ENCODE measurements around the gene CCM2.
"Not testable (repeated sequence)": the region's sequence is repeated elsewhere in the genome, so short reads cannot be mapped to it uniquely, and the experiment has no call there.

Gene CCM2

DNA sequence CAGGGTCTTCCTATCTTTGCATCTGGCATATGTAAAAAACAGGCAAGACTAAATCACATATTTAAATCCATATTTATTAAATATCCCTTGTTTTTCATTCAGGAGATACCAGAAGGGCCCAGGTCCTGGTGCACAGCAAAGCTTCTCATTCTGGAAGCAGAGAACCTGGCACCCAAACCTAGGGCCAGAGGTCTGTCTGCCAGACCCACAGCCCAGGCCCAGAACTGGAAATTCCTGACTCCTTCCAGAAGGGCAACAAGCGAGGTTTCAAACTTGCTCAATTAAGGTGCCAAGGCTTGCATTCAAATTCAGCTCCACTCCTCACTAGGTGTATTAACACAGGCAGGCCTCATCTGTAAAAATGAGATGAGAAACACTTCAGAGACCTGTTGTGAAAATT lies 17.0 kb upstream of the CCM2 start:
- no peak for DNase-seq

DNA sequence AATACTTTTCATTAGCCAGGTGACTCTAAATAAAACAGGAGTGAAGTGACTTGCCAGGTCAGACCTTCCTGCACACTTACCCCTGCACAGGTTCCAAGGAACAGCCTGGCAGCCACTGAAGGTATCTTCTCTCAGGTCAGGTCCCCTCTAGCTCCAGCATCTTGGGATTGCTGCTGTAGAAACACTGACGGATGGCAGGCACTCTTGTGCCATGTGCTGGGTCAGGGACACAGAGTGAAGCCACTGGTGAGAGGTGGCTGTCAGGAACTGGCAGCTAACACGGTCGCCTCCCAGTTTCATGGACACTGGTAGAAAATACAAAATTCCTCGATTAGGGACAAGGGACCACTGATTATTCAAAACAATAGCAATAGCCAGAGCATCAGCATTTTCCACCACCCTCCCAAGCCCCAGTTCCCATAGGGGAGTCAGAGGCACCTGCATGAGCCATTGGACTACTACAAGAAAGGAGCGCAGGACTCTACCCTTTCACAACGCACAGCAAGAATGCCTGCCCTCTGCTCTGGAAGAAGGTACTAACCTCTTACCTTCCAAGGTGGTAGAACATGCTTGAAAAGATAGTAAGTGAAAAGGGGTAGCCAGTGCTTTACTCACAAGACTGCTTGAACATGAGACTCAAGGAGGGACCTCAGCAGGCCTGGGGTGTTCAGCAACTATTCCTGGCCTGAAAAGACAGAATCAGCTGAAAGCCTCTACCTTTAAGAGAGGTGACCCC lies 16.1 kb upstream of the CCM2 start:
- DNase-seq = no peak

DNA sequence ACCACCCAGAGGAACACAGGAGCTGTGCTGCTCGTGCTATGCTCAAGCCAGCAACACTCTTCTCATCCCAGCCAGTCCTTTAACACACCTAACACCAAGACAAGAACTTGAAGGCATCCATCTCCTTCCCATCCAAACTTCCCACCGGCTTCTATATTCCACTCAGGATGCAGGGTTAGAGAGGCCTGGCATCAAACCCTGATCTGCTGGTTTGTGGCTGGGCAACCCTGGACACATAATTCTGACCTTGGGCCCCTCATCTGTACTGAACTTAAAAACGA lies 15.6 kb upstream of the CCM2 start:
- DNase-seq = no peak

DNA sequence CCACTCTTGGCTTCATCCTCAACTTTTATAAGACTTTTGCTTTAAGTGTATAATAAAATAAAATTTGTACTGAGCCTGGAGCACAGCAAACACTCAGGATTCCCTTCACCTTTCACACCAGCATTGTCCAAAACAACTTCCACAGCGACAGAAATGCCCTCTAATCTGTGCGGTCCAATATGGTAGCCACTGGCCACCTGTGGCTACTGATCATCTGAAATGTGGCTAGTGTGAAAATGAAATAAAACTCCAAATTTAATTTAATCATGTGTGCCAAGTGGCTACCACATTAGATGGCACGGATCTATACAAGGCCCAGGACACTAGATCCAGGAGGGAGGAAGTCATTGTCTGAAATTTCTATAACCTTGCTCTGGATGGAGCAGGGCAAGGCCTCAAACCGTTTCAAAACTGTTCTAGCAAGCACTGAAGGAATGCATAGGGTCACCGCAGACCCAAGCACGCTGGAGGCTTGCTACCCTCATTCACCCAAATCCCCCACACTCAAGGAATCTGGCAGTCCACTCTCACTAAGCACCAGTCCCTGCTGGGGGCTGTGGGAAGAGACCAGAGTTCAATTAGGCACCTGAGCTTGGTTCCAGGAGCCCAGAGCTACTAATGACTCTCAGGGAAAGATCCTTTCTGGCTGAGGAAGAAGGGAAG lies 14.8 kb upstream of the CCM2 start:
- no peak for DNase-seq

DNA sequence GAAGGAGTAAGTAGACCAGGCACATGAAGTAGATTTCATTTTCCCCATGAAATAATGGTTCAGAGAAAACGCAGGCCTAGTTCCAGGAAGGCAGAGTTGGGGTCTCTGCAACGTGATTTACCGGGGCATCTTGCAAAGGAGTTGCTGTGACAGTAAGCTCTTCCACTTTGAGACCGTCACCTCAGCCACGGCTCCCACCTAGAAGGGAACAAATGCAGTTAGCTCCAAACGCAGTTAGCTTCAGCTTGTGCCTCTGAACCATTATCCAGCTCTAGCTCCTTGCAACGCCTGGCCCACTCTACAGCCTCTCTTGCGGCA lies 14.1 kb upstream of the CCM2 start:
- DNase-seq = no peak

DNA sequence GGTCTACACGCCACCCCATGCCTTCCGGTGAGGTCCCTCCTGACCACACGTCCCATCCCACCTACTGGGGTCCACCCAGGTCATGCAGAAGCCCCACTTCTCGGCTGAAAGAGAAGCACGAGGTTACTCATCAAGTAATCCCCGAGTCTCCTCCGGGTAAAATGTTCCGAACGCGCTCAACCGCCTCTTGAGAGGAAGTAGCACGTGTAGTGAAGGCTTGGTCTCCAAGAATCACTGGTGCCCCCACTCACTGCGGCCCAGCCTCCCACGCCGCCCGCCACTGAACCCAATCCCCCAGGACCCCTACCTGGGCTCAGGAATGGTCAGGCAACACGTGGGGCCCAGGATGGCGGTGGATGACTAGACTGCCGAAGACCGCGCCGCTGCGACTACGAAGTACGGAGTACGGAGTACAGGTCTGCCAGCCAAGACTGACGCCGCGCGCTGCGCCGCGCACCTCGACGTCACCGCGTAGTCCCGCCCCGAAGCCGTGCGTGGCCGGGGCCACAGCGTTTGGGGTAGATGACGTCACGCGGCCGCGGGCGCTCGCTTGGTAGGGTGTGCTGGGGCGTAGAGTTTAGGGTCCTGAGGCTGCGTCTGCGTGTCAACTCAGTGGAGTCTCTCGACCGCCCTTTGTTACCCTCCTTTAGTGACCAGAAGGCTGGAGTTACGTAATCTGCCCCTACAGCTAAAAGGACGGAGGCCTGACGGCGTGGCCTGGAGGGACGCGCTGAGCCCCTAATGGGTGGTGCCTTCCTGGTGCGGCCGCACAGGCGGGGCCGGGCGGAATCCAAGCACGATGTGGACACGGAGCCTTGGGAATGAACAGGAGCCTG lies 13.6 kb upstream of the CCM2 start:
- DNase-seq = peak; percentile 94 to 95

DNA sequence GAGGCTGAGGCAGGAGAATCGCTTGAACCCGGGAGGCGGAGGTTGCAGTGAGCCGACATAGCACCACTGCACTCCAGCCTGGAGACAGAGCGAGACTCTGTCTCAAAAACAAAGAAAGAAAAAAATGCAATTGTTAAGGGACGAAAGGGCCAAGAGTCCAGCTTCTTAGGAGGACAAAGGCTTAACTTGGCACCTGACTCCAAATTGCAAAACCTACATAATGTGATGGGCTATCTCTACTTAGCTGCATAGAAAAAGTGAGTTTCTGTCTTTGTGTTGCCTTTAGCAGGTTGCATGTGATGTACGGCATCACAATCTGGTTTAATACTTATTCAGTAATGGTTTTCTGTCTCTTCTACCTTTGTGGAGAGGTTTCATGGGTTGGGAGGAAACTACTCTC lies 12.5 kb upstream of the CCM2 start:
- no peak for DNase-seq

DNA sequence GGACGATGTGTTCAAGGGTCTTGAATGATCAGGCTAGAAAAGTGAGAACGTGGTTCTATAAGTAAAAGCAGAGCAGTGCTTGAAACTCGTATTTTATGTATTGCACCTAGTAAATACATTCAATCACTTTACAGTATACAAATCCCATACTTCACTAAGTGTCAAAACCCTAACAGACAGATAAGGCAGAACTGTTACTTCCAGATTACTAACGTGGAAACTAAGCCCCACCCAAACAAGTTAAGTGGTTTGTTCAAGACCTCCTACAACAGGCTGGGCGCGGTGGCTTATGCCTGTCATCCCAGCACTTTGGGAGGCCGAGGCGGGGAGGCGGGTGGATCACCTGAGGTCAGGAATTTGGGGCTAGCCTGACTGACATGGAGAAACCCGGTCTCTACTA lies 12.0 kb upstream of the CCM2 start:
- DNase-seq = no peak

DNA sequence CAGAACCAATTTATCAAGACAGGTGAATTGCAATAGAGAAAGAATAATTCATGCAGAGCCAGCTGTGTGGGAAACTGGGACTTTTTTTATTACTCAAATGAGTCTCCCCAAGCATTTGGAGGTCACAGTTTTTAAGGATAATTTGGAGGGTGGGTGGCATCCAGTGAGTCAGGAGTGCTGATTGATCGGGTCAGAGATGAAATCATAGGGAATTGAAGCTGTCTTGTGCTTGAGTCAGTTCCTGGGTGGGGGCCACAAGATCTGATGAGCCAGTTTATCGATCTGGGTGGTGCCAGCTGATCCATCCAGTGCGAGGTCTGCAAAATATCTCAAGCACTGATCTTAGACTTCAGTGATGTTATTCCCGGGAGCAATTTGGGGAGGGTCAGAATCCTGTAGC lies 11.3 kb upstream of the CCM2 start:
- no peak for DNase-seq

DNA sequence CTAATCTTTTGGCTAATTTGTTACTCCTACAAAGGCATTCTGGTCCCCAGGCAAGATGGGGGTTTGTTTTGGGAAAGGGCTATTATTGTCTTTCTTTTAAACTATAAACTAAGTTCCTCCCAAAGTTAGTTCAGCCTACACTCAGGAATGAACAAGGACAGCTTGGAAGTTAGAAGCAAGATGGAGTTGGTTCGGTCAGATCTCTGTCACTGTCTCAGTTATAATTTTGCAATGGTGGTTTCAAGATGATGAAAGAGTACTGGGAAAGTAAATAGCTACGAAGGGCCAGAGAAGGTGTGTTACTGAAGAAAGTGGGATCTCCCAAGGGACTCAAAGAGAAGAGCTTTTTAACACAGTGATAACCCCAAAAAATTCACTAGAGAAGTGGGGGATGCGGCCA lies 10.9 kb upstream of the CCM2 start:
- DNase-seq = no peak

DNA sequence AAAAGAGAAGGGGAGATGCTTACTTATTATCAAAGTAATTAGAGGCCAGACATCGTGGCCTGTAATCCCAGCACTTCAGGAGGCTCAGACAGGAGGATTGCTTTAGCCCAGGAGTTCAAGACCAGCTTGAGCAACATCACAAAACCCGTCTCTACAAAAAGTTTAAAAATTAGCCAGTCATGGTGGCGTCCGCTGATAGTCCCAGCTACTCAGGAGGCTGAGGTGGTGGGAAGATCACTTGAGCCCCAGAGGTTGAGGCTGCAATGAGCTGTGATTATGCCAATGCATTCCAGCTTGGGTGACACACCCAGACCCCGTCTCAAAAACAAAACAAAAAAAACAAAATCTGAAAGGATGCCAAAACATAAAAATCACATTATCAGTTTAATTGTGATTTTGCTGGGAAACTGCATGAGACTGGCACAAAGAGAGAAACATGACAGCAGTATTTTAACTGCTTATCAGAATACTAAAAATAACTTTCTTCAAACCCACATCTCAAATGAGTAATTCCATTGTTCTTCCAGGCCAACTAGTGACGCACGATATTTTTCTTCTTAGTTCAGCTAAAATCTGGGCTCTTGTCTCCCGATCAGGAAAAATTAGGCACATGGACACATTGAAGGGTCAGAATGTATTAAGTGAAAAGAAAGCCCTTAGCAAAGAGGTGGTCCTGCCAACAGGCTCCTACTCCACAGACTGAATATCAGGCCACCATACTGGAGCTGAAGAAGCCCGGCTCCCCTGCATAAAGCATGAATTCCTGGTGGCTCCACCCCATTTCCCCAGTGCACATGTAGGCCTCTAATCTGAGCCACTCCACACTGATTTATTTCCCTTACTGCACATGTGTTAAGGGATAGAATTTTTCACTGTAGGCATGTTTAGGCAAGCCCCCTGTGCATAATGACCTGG lies 9.6 kb upstream of the CCM2 start:
- DNase-seq = no peak

DNA sequence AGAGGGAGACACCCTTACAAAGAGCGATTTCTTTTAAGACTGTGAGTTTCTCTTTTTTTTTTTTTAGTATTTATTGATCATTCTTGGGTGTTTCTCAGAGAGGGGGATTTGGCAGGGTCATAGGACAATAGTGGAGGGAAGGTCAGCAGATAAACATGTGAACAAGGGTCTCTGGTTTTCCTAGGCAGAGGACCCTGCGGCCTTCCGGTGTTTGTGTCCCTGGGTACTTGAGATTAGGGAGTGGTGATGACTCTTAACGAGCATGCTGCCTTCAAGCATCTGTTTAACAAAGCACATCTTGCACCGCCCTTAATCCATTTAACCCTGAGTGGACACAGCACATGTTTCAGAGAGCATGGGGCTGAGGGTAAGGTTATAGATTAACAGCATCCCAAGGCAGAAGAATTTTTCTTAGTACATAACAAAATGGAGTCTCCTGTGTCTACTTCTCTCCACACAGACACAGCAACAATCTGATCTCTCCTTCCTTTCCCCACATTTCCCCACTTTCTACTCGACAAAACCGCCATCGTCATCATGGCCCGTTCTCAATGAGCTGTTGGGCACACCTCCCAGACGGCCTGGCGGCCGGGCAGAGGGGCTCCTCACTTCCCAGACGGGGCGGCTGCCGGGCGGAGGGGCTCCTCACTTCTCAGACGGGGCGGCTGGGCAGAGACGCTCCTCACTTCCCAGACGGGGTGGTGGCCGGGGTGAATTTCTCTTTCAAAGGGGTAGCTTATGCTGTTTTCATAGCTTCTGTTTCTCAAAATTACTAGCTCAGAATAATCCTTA lies 7.8 kb upstream of the CCM2 start:
- not testable (repeated sequence) for DNase-seq

DNA sequence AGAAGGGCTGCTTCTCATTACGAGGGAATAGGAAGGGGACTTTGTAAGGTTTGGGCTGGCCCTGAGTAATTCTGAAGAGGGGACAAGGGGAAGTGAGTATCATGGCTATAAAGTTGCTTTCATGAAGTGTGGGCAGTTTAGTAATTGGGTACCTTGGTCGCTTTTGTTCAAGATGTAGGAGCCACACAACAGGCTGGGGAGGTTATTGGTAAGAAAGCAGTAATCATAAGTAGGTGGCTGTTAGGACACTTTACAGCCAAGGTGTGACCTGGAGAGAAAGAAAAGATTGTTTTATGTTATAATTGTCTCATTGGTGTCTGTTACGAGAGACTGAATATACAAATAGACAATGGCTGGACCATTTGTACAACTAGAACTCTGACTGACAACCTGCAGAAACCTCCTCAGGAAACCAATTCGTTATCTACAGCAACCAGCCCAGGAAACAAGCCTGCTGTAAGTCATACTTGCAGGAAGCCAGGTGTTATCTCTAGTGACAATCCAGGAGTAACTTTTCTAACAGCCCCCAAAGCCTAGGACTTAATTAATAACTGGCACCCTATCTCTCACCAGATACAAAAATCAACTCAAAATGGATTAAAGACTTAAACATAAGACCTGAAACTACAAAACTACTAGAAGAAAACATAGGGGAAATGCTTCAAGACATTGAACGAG lies 5.0 kb upstream of the CCM2 start:
- peak in 1 of 2 donors; percentile 45 for DNase-seq

DNA sequence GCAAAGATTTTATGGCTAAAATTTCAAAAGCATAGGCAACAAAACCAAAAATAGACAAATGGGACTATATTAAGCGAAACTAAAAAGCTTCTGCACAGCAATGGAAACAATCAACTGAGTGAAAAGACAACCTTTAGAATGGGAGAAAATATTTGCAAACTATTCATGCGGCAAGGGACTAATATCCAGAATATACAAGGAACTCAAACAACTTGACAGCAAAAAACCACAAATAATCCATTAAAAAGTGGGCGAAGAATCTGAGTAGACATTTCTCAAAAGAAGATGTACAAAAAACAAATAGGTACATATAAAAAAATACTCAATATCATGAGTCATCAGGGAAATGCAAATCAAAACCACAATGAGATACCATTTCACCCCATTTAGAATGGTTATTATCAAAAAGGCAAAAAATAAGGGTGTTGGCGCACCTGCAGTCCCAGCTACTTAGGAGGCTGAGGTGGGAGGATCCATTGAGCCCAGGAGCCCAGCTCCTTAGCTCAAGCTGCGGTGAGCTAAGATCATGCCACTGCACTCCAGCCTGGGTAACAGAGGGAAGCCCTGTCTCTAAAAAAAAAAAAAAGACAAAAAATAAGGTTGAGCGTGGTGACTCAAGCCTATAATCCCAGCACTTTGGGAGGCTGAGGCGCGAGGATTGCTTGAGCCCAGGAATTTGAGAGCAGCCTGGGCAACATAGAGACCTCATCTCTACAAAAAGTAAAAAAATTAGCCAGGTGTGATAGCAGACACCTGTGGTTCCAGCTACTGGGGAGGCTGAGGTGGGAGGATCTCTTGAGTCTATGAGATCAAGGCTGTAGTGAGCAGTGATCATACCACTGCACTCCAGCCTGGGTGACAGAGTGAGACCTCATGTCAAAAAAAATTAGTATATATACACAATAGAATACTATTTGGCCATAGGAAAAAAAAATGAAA lies 4.2 kb upstream of the CCM2 start:
- peak in 1 of 2 donors; percentile 56 for DNase-seq

DNA sequence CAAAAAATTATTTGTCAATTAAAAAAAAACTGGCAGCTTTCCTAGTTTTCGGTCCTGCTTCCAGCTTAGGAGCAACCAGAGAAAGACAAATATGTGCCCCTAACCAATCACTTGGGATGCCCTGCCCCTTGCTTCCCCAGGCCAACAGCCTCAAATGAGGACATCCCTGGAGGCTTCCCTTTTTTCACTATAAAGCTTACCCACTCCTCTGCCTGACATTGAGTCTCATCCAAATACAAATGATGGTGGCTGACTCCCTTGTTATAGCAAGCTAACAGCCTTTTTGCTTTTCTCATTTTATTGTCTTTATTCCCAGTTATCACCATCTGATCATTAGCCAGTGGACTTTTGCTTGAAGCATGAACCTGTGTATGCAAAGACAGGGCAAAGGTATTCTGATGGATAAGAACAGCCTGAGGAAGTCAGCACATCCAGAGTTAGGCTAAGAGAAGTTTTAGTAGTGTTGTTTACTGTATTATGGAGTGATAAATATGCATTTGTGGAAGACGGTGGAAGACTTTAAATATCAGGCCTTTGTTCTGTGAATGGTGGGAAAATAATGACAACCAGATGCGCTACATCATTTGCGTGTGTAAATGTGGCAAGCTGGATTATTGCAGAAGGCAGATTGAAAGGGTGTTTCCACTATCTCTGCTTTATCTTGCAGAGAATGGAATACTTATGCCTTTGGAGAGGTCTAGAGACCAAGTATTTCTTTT lies 1.7 kb upstream of the CCM2 start:
- DNase-seq = no peak

DNA sequence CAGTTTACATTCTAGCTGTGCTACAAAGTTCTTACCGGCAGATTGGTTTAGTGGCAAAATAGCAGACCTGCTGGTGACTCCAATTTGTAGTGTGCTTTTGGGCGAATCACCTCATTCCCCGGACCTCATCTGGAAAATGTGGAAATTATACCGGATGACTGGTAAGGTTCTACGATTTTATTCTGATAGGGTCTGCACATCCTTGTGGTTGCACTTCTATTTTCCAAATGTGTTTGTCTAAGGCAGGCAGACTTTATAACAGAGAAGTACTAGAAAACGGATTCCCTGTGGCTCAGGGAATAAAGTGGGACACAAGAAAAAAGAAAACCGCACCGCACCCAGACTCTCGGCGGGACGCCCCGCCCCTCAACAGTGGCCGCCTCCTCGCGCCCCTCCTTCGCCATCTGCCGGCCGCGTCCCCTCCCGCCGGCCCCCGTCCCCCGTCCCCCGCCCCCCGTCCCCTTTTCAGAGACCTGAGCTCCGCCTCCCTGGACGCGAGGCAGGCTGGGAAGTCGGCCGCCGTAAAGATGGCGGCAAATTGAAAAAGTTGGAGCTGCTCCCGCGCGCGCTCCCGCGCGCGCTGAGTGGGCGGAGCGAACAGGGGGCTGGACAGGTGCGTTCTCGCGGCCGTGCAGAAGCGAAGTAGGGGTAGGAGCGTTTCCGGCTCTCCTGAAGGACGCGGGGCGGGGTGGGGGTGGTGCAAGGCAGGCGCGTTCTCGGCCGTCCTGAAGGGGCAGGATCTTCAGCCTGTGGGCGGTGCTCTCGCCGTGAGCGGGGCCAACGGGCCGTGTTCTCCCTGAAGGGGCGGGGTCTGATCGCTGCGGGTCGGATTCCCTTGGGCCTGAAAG lies 532 bp upstream of the CCM2 start:
- DNase-seq = peak; percentile 99

DNA sequence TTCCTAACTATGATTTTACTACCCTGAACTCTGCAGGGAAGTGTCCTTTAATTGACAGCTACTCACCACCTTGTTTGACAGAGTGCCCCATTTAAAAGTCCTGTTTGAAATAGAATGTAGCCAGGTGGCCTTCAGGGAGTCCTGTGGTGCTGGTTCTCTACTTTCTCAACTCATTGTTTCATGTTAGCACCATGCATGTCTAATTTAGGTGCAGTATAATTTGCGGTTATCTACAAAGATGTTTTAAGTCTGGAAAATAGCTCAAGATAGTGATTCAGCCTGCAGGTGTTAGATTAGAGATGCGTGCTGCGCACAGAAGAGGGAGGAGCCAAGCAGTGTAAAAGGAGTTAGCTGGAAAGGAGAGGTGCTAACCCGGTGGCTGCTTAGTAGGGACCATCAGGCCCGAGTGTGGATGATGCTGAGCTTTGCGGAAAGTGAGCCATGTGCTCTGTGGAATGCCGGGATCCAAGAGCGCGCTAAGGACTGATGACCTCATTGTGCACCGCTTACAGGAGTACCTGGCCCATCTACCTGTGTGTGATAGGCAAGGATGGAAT lies 1.2 kb downstream of the CCM2 start:
- DNase-seq = peak; percentile 61 to 74

DNA sequence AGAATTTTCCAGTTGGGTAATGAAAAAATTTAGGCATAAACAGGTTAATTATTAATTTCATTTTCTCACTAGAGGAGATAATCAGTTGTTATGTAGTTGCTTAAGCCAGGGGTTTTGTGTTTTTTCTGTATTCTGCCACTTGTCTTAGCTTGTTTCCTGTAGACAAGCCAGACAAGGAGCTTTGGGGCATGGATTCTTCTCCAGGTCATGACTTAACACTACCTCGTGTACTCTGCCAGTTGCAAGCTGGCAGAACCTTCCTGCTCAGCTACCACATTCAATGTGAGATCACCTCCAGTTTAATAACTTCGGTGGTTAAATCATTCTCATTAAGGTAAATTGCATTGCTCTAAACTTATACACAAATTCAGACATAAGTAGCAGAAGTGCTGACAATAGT lies 1.8 kb downstream of the CCM2 start:
- no peak for DNase-seq

DNA sequence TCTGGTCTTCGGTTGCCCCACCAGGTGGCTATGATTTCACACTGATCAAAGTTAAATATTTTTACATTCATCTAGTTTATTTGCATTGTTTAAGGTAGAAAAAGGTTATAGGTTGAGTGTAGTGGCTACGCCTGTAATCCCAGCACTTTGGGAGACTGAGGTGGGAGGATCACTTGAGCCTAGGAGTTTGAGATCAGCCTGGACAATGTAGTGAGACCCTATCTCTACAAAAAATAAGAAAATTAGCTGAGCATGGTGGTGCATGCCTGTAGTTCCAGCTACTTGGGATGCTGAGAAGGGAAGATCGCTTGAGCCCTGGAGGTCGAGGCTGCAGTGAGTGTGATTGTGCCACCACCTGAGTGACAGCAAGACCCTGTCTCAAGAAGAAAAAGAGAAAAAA lies 3.8 kb downstream of the CCM2 start:
- no peak for DNase-seq

Data from CD4-positive, alpha-beta T cell treated with Interferon alpha-2 for 1 hour (primary cell).